Measurements from ENCODE around the gene CD22.

Gene CD22

GRCh38 chr19:35293363-35293739 is 35.6 kb upstream of the CD22 start:
- Histone ChIP-seq H2AFZ (ENCODE audit: low read depth, low read length, severe bottlenecking) (no peak overlapping the region), H3K27ac (ENCODE audit: low read depth, low read length) (no peak overlapping the region), H3K4me2 (ENCODE audit: low read depth, low read length, poor library complexity, severe bottlenecking) (no peak overlapping the region), H3K9me3 (ENCODE audit: insufficient read depth, low read length) (no peaks in the 10 kb centered on the region), H3F3A (ENCODE audit: insufficient read depth) (peaks cover 33% of the 10 kb centered on the region), H3K9ac (ENCODE audit: low read length) (no peak overlapping the region), H3K9me2 (replicated peaks; ENCODE audit: insufficient read depth, low read length) (no peaks in the 10 kb centered on the region), H3K27me3 (ENCODE audit: low read length) (no peaks in the 10 kb centered on the region), H3K4me3 (ENCODE audit: insufficient read depth, low read length, poor library complexity, severe bottlenecking) (no peak overlapping the region), H4K20me1 (ENCODE audit: low read depth, low read length) (no peaks in the 10 kb centered on the region), H3K36me3 (ENCODE audit: low read length) (no peaks in the 10 kb centered on the region), H3K79me2 (ENCODE audit: insufficient read depth, low read length) (no peaks in the 10 kb centered on the region)
- TF ChIP-seq CTCF (IDR thresholded peaks at IDR 0.05; ENCODE audit: insufficient read depth, low read length, poor library complexity, severe bottlenecking) (no peak), EZH2phosphoT487 (conservative IDR thresholded peaks at IDR 0.05; ENCODE audit: low read length) (no peak)

- no peak overlapping the region for H3K4me3 ChIP-seq (ENCODE audit: insufficient read depth, low read length, poor library complexity, severe bottlenecking)
- no peak overlapping the region for H2AFZ ChIP-seq (ENCODE audit: low read depth, low read length, severe bottlenecking)
These were observed 35.2 kb upstream of the CD22 start for GRCh38 chr19:35293808-35294207.

GRCh38 chr19:35294328-35294727 is 34.7 kb upstream of the CD22 start:
- TF ChIP-seq EZH2phosphoT487 (conservative IDR thresholded peaks at IDR 0.05; ENCODE audit: low read length) (no peak), CTCF (IDR thresholded peaks at IDR 0.05; ENCODE audit: insufficient read depth, low read length, poor library complexity, severe bottlenecking) (no peak)
- 0 out of 2 replicates have a peak overlapping the region, but pooled peaks have one; percentile 3 for H3K27ac ChIP-seq (ENCODE audit: low read depth, low read length)
- H3K9ac ChIP-seq (ENCODE audit: low read length) = no peak overlapping the region
- H4K20me1 ChIP-seq (ENCODE audit: low read depth, low read length) = no peaks in the 10 kb centered on the region
- peaks cover 33% of the 10 kb centered on the region for H3F3A ChIP-seq (ENCODE audit: insufficient read depth)
- H3K4me2 ChIP-seq (ENCODE audit: low read depth, low read length, poor library complexity, severe bottlenecking) = no peak overlapping the region
- H3K9me2 ChIP-seq (replicated peaks; ENCODE audit: insufficient read depth, low read length) = no peaks in the 10 kb centered on the region
- H3K79me2 ChIP-seq (ENCODE audit: insufficient read depth, low read length) = no peaks in the 10 kb centered on the region
- no peak overlapping the region for H2AFZ ChIP-seq (ENCODE audit: low read depth, low read length, severe bottlenecking)
- H3K4me3 ChIP-seq (ENCODE audit: insufficient read depth, low read length, poor library complexity, severe bottlenecking) = no peak overlapping the region
- H3K36me3 ChIP-seq (ENCODE audit: low read length) = no peaks in the 10 kb centered on the region
- no peaks in the 10 kb centered on the region for H3K27me3 ChIP-seq (ENCODE audit: low read length)
- no peaks in the 10 kb centered on the region for H3K9me3 ChIP-seq (ENCODE audit: insufficient read depth, low read length)

More at GRCh38 chr19:35293808-35294207, 35.2 kb upstream of the CD22 start:
- Histone ChIP-seq H3K9ac (ENCODE audit: low read length) (no peak overlapping the region), H4K20me1 (ENCODE audit: low read depth, low read length) (no peaks in the 10 kb centered on the region), H3K4me2 (ENCODE audit: low read depth, low read length, poor library complexity, severe bottlenecking) (no peak overlapping the region), H3K9me2 (replicated peaks; ENCODE audit: insufficient read depth, low read length) (no peaks in the 10 kb centered on the region), H3K79me2 (ENCODE audit: insufficient read depth, low read length) (no peaks in the 10 kb centered on the region), H3K36me3 (ENCODE audit: low read length) (no peaks in the 10 kb centered on the region), H3K27me3 (ENCODE audit: low read length) (no peaks in the 10 kb centered on the region), H3K27ac (ENCODE audit: low read depth, low read length) (no peak overlapping the region), H3F3A (ENCODE audit: insufficient read depth) (peaks cover 33% of the 10 kb centered on the region), H3K9me3 (ENCODE audit: insufficient read depth, low read length) (no peaks in the 10 kb centered on the region)
- TF ChIP-seq EZH2phosphoT487 (conservative IDR thresholded peaks at IDR 0.05; ENCODE audit: low read length) (no peak), CTCF (IDR thresholded peaks at IDR 0.05; ENCODE audit: insufficient read depth, low read length, poor library complexity, severe bottlenecking) (no peak)

All from SU-DHL-6 (cell line).